HepG2 (cell line): ENCODE data around the gene EMILIN1. TPM values are rescaled to one million over a fixed set of nuclear protein-coding genes. Genes with fewer than 3 reads are reported as not detected.

Experiments used
- ARNT2 ChIP-seq: sonication (generic); formaldehyde crosslinking; IDR thresholded peaks from 2 replicates; pipeline ENCODE4 v1.8.0; 2022; ENCODE audit warnings: mild to moderate bottlenecking, low read depth, missing genetic modification reagents, moderate library complexity
- GATA4 ChIP-seq: sonication (generic); IDR thresholded peaks from 2 replicates; pipeline ENCODE4 v1.6.1; 2016; ENCODE audit warnings: antibody characterized with exemption, low read depth, borderline replicate concordance
- GRHL1 ChIP-seq: sonication (generic); formaldehyde crosslinking; conservative IDR thresholded peaks from 2 replicates; pipeline ENCODE4 v1.8.0; 2022; ENCODE audit warnings: missing genetic modification reagents
- NFKBIZ ChIP-seq: IDR thresholded peaks from 2 replicates; pipeline ENCODE4 v1.6.1; 2018; ENCODE audit warnings: missing genetic modification reagents, missing compliant biosample characterization
- PRDM10 ChIP-seq: sonication (generic); formaldehyde crosslinking; IDR thresholded peaks from 2 replicates; pipeline ENCODE4 v1.4.0; 2020; ENCODE audit warnings: low read depth, missing genetic modification reagents
- SNAPC2 ChIP-seq: sonication (generic); formaldehyde crosslinking; IDR thresholded peaks from 2 replicates; pipeline ENCODE4 v1.8.1; 2022; ENCODE audit warnings: mild to moderate bottlenecking, missing genetic modification reagents
- TFDP1 ChIP-seq: IDR thresholded peaks from 2 replicates; pipeline ENCODE4 v1.6.1; 2016; ENCODE audit warnings: missing compliant biosample characterization, missing genetic modification reagents, borderline replicate concordance
- THAP11 ChIP-seq: IDR thresholded peaks from 2 replicates; pipeline ENCODE4 v1.6.1; 2016; ENCODE audit warnings: missing biosample characterization, missing genetic modification reagents
- ZBTB20 ChIP-seq: sonication (generic); formaldehyde crosslinking; IDR thresholded peaks from 2 replicates; pipeline ENCODE4 v1.8.1; 2023; ENCODE audit warnings: missing genetic modification reagents, low read depth, mild to moderate bottlenecking, borderline replicate concordance
- ZNF550 ChIP-seq: sonication (generic); formaldehyde crosslinking; IDR thresholded peaks from 2 replicates; pipeline ENCODE4 v1.4.0; 2020; ENCODE audit warnings: mild to moderate bottlenecking, missing genetic modification reagents, borderline replicate concordance
- ZNF773 ChIP-seq: sonication (generic); formaldehyde crosslinking; IDR thresholded peaks from 2 replicates; pipeline ENCODE4 v1.4.0; 2020; ENCODE audit warnings: missing genetic modification reagents, borderline replicate concordance
- polyA plus RNA-seq, 8 experiments: library from polyadenylated mRNA; depleted of rRNA in 3 of 8; stranded (reverse) in 7 of 8; unstranded in 1 of 8; fragments of >200 nt; fragmentation: Illumina TruSeq in 4 of 8; extraction: Trizol in 4 of 8; gene quantifications; 2 replicates each; pipeline versions ENCODE4 v1.2.1 to v1.2.3, GENCODE V29; 2011 to 2016; ENCODE audit warnings: low read depth in 4 of 8, missing spikeins in 1 of 8, mixed read lengths in 1 of 8; ENCODE audit not compliant: insufficient read depth in 1 of 8
- total RNA-seq, 5 experiments: library from RNA; depleted of rRNA; stranded (reverse); fragments of >200 nt; fragmentation: Illumina TruSeq; extraction: Trizol; gene quantifications; 2 replicates each; pipeline ENCODE4 v1.2.3, GENCODE V29; 2016; ENCODE audit warnings: low read depth in 1 of 5

The EMILIN1 gene
- total and polyA plus RNA-seq, 2 of the 13 experiments (the other 11 are each of a cell fraction or from before 2014, with no cell fraction given) = 8.1 to 9.7 TPM

GRCh38 chr2:27092696-27093429, 14.4 kb downstream of the EMILIN1 start (continued):
- no peak for TF ChIP-seq NFKBIZ (CRISPR knock-in tag)
- TF ChIP-seq GATA4 = peak; percentile 72; the same call in 1 of the 2 replicates
- TF ChIP-seq ARNT2 = 0 out of 2 replicates have a peak, but pooled peaks have one; percentile 16
- TF ChIP-seq ZBTB20 (CRISPR knock-in tag) = peak; percentile 76
- no peak for TF ChIP-seq GRHL1 (CRISPR knock-in tag)
- TF ChIP-seq TFDP1 = peak; percentile 46; the same call in 1 of the 2 replicates
- TF ChIP-seq THAP11 (CRISPR knock-in tag) = peak; percentile 85
- TF ChIP-seq ZNF773 = no peak
- TF ChIP-seq ZNF550 (CRISPR knock-in tag) = peak; percentile 79; the same call in 1 of the 2 replicates
- peak; percentile 89 for TF ChIP-seq SNAPC2
- peak; percentile 71 for TF ChIP-seq PRDM10
